Calu3 (cell line): ENCODE results near the gene FOXM1. TPM values are rescaled to one million over a fixed set of nuclear protein-coding genes. Genes with fewer than 3 reads are reported as not detected.

Source experiments
- BruUV-seq: library from RNA; stranded (reverse); fragments of 400-500 nt; replicated peaks from 2 replicates; lab custom pipeline; 2021; lab: Mats Ljungman, UMichigan
- CTCF ChIA-PET: fragments of 300-600 bp; sonication (Branson Sonifier 250); formaldehyde crosslinking; loops from one replicate; lab custom pipeline; 2022; ENCODE audit warnings: antibody characterized with exemption; lab: Charles Lee
- DNase-seq: peaks from one replicate; pipeline ENCODE4 v3.0.0; 2022
- H3K27ac Mint-ChIP-seq: one replicate; pipeline ENCODE4 v1.8.0; 2022; ENCODE audit warnings: mixed read lengths; ENCODE audit not compliant: unreplicated experiment
- H3K27me3 Mint-ChIP-seq: one replicate; pipeline ENCODE4 v1.8.0; 2022; ENCODE audit warnings: mixed read lengths; ENCODE audit not compliant: unreplicated experiment
- H3K36me3 Mint-ChIP-seq: one replicate; pipeline ENCODE4 v1.8.0; 2022; ENCODE audit warnings: mild to moderate bottlenecking, moderate library complexity, mixed read lengths; ENCODE audit not compliant: insufficient read depth, unreplicated experiment
- H3K4me1 Mint-ChIP-seq: one replicate; pipeline ENCODE4 v1.8.0; 2022; ENCODE audit warnings: mild to moderate bottlenecking, low read depth, mixed read lengths; ENCODE audit not compliant: unreplicated experiment
- H3K4me3 Mint-ChIP-seq: one replicate; pipeline ENCODE4 v1.8.0; 2022; ENCODE audit warnings: mild to moderate bottlenecking, low read depth, moderate library complexity, mixed read lengths; ENCODE audit not compliant: unreplicated experiment
- H3K9me3 Mint-ChIP-seq: one replicate; pipeline ENCODE4 v1.8.0; 2022; ENCODE audit warnings: low read depth, mixed read lengths; ENCODE audit not compliant: unreplicated experiment
- intact Hi-C: fragments of 100-400 bp; cut with micrococcal nuclease; formaldehyde crosslinking; loops from one replicate; pipeline ENCODE4 v1.10.0; 2022; ENCODE audit not compliant: unreplicated experiment
- total RNA-seq: library from RNA; stranded (reverse); gene quantifications from 2 replicates; pipeline ENCODE4 v1.2.3, GENCODE V29; 2022
- TF ChIP-seq, protein P1 (sequence below): fragments of 200-600 bp; IDR thresholded peaks from one replicate; pipeline ENCODE4 v1.8.0; 2022; ENCODE audit warnings: antibody characterized with exemption; ENCODE audit not compliant: unreplicated experiment

The FOXM1 gene
- total RNA-seq, 1 experiment from 2014 or later: 103 TPM

DNA sequence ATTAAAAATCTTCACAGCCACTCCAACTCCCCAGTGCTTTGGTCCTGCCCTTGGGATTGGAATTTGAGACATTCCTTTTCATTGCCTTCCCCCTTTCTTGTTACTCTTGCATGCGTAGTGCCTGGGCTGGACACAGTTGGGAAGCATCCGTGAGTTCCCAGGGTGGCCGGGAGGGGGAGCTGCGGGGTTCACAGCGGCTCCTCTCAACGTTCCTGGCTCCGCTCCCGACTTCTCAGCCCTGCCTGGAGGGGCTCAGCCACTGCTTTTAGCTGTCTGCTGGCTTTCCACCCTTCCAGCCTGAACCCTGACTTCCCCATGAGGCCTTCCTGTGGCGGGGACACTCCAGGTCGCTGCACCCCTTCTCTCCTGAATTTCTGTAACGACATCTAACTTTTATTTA lies 23.3 kb downstream of the FOXM1 start:
- Mint-ChIP-seq H3K9me3 (no peaks in the 10 kb centered on the region), H3K27ac (no peak overlapping the region), H3K36me3 (peaks cover 23% of the 10 kb centered on the region), H3K4me3 (no peak overlapping the region), H3K4me1 (peaks cover 11% of the 10 kb centered on the region), H3K27me3 (no peaks in the 10 kb centered on the region)
- CTCF ChIA-PET: interaction anchor here (0.6 to 0.8 kb wide), 2 partner anchors 36 to 63 kb away, joined by 3 read pairs; no protein-coding TSS in a partner anchor
- TF ChIP-seq, protein P1, sequence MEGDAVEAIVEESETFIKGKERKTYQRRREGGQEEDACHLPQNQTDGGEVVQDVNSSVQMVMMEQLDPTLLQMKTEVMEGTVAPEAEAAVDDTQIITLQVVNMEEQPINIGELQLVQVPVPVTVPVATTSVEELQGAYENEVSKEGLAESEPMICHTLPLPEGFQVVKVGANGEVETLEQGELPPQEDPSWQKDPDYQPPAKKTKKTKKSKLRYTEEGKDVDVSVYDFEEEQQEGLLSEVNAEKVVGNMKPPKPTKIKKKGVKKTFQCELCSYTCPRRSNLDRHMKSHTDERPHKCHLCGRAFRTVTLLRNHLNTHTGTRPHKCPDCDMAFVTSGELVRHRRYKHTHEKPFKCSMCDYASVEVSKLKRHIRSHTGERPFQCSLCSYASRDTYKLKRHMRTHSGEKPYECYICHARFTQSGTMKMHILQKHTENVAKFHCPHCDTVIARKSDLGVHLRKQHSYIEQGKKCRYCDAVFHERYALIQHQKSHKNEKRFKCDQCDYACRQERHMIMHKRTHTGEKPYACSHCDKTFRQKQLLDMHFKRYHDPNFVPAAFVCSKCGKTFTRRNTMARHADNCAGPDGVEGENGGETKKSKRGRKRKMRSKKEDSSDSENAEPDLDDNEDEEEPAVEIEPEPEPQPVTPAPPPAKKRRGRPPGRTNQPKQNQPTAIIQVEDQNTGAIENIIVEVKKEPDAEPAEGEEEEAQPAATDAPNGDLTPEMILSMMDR: peak; percentile 15
- intact Hi-C loops: no loop called here
- DNase-seq: no peak
- BruUV-seq: no TSS peak

DNA sequence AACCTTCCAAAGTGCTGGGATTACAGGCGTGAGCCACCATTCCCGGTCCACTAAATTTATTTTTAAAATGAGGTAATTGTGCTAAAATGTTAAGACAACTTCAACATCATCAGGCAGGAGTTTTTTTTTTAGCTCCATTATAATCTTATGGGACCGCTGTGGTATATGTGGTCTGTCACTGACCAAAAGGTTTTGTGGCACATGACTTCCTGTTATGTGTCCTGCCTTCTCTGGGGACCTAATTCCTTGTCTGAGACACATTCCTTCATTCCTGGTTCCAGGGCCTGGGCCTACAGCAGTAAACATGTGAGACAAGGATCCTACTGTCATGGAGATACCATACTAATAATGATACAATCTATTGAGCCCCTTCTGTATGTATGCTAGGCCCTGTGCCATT lies 25.0 kb downstream of the FOXM1 start:
- peaks cover 20% of the 10 kb centered on the region for H3K36me3 Mint-ChIP-seq
- CTCF ChIA-PET: no interaction called here
- no peaks in the 10 kb centered on the region for H3K9me3 Mint-ChIP-seq
- intact Hi-C loops: no loop called here
- no peak overlapping the region for H3K4me3 Mint-ChIP-seq
- H3K4me1 Mint-ChIP-seq: peaks cover 11% of the 10 kb centered on the region
- H3K27me3 Mint-ChIP-seq: no peaks in the 10 kb centered on the region
- TF ChIP-seq, protein P1: no peak
- no peak overlapping the region for H3K27ac Mint-ChIP-seq
- no TSS peak for BruUV-seq
- no peak for DNase-seq

DNA sequence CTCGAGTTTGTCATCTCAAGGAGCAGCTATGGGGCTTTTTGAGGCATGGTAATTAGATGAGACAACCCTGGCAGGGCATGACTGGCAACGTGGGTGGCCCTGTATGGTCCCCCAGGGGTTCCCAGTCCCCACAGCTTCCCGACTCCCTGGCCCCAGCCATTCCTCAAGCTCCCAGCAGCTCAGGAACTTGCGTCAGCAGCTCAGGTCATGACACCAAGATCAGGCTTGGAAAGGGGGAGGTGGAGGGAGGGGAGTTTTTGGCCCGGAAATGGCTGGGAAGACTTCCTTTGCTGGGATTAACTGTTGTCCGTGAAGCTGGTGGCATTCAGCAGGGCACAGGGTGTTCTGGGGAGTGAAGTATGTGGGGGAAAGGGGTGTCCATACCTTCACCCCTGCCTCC lies 31.7 kb downstream of the FOXM1 start:
- Mint-ChIP-seq H3K27ac (no peak overlapping the region), H3K4me1 (peaks cover 11% of the 10 kb centered on the region), H3K9me3 (no peaks in the 10 kb centered on the region), H3K36me3 (peaks cover 24% of the 10 kb centered on the region), H3K4me3 (no peak overlapping the region), H3K27me3 (no peaks in the 10 kb centered on the region)
- intact Hi-C loops: no loop called here
- TF ChIP-seq, protein P1: no peak
- BruUV-seq: no TSS peak
- DNase-seq: no peak
- CTCF ChIA-PET: no interaction called here

DNA sequence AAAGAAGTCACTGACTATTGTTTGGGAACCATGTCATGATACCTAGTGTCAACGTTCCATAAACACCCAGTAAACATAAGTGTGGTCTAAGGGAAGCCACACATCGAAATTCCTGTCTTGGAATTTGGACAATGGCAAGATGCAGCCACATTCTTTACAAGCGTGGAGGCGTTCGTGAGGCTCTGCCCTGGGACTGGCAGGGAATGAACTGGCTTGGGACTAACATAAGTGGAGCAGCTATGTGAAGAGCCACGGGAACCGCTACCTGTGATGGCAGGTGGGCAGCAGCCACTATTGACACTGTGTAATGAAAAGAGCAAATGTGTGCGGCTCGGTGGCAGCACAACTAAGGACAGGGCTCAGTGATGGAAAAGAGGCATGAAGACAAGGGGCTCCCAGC lies 32.2 kb downstream of the FOXM1 start:
- intact Hi-C loops: no loop called here
- H3K27me3 Mint-ChIP-seq: no peaks in the 10 kb centered on the region
- no peak overlapping the region for H3K4me3 Mint-ChIP-seq
- BruUV-seq: no TSS peak
- peaks cover 22% of the 10 kb centered on the region for H3K36me3 Mint-ChIP-seq
- DNase-seq: no peak
- H3K27ac Mint-ChIP-seq: no peak overlapping the region
- H3K4me1 Mint-ChIP-seq: peaks cover 9% of the 10 kb centered on the region
- TF ChIP-seq, protein P1: no peak
- CTCF ChIA-PET: no interaction called here
- no peaks in the 10 kb centered on the region for H3K9me3 Mint-ChIP-seq
